ENCODE data around the gene ST6GALNAC2.

DNA sequence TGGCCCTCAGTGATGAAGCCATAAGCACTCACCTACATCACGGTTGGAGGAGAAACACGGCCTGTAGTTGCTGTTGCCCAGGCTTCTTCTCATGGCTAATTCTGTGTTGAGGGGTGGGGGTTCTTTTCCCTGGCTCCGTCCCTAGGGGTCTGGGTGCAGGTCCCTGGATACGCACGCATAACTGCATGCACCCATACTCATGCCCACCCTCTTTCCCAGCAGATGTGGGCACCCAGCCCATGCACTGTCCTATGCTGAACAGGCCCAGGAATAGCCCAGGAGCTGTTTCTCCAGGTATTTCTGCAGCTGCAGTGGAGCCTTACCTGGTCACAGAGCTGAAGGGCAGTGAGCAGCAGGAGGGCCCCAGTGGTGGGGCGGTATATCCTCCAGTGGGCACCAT, 39.8 kb upstream of the ST6GALNAC2 start:
- TF ChIP-seq, protein P1, sequence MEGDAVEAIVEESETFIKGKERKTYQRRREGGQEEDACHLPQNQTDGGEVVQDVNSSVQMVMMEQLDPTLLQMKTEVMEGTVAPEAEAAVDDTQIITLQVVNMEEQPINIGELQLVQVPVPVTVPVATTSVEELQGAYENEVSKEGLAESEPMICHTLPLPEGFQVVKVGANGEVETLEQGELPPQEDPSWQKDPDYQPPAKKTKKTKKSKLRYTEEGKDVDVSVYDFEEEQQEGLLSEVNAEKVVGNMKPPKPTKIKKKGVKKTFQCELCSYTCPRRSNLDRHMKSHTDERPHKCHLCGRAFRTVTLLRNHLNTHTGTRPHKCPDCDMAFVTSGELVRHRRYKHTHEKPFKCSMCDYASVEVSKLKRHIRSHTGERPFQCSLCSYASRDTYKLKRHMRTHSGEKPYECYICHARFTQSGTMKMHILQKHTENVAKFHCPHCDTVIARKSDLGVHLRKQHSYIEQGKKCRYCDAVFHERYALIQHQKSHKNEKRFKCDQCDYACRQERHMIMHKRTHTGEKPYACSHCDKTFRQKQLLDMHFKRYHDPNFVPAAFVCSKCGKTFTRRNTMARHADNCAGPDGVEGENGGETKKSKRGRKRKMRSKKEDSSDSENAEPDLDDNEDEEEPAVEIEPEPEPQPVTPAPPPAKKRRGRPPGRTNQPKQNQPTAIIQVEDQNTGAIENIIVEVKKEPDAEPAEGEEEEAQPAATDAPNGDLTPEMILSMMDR (IDR thresholded peaks at IDR 0.05): no peak
- TF ChIP-seq POLR2A (IDR thresholded peaks at IDR 0.05): no peak

All from adrenal gland (tissue), 5 donors.